ENCODE data around the gene FECH.
"Not testable (repeated sequence)": the region's sequence is repeated elsewhere in the genome, so short reads cannot be mapped to it uniquely, and the experiment has no call there.

The FECH gene

DNA sequence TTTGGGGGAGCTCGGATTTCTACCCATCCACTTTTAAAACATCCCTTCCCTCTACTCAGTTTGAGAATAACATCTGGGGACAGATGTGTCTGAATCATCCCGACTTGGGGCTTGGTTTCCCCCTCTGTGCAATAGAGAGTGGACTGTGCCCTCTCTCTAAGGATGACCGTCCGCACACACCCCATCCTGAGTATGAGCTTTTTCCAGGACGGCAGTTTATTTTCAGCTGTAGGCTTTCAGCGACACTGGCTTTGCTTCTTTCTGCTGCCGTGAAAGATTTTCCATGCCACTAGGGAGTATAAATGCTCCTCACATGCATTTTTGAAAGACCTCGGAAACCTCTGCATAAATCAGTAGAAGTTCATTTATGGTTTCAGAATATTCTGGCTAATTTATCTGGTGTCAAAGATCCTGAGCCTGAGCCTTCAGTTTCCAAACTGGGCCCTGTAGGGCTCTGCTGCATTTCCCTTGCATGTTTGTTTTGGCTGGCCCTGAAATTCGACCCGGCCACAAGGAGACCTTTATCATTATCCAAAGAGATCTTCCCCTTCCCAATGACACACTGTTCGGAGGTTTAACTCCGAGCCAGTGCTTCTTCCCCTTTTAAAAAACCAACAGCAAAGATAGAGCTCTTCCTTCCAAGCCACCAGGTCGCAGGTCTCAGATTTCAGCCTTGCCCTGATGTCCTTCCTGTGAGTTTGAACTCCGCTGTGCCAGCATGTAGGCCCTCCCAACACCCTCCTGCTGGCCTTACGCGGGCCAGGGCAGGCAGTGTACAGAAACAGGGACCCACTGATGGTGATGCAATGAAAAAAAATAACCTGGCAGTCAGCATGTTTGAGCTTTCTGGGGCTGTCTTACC is 53.3 kb downstream of the FECH start:
- DNase-seq (ENCODE audit: low spot score): no peak

DNA sequence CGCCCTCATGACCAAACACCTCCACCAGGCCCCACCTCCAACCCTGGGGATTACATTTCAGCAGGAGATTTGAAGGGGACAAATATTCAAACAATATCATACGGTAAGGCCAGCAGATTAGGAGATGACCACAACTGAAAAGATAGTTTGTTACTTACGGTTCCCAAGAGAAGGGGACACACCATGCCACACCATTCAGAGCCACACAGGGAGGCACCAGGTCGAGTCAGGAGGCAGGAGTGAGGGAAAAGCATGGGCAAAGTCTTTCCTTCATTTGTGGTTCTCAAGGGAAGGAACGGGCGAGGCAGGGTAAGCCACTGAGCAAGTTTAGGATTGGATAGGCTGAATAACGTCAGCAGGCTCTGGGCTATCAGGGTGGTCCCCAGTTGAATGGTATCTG is 57.4 kb downstream of the FECH start:
- DNase-seq (ENCODE audit: low spot score): no peak

DNA sequence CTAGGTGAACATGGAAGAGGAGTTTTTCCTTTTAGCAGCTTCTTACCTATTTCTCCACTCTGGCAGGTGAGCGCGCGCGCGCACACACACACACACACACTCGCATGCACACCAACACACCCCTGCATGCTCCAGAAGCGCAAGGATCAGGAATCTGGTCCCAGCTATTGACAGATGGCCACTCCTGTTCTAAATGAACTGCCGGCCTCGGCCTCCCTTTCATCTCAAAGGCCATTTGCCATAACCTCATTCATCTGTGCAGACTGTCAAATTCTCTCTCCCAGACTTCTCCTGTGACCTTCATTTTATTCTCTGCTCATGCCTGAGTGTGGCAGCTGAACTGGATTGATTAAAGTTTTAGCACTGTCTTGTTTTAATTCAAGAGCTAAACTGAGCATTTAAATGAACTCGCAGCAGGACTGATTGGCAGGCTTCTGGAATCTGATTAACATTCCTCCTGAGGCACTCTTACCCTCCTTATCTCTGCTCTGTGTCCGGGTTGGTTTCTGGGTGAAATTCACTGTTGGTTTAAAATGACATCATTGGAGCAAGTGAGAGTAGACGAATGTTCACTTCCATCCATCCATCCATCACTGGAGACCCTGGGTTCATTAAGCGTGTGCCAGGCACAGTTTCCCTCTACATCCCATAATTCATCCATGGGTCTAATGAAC is 58.8 kb downstream of the FECH start:
- no peak for DNase-seq (ENCODE audit: low spot score)

DNA sequence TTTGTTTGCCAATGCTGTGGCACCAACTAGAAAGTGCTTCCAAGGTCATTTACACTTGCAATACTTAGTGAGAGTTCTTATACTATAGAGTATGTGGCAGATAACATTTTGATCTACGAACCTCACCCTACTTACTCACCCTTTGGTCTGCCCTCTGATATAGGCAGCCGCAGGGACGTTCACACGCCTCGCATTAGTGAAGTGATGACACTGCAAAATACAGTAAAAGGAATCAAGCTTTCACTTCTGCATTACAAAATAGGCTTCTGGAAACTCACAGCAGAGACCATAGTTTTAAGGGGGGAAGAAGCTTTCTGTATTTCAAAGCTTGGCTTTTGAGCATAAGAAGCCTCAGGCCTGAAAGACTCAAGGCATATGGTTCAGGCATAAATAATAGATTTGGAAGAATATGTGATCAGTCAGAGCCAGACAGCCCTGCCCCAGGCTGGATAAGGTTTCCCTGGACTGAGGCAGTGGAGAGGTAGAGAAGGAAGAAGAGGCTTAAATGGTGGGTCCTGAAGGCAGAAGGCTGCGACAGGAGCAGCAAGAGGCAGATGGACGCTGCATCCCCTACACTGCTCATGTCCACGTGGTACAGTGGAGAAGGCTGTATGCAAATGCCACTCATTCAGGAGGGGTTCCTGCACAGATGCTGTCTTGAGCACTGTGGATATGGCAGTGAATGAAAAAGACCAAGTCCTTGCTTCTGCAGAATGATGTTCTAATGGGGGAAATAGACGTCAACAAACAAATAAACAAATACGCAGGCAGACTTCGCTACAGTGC is 63.1 kb downstream of the FECH start:
- no peak for DNase-seq (ENCODE audit: low spot score)

DNA sequence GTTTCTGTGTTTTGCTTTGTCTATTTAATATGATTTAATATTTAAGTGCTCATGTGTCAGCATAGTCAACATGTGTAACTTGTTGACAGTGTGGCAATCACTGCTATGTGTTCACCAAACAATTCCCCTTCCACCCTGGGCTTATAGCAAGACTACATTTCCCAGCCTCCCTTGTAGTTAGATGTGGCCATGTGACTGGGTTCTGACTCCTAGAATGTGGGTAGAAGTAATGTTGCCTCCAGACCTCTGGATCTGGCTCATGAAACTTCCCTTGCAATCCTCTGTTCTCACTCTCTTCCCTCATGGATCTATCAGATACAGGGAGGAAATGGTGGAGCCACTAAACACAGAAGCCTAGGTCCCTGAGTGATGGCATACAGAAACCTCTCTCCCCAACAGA is 64.2 kb downstream of the FECH start:
- DNase-seq (ENCODE audit: low spot score): not testable (repeated sequence)

DNA sequence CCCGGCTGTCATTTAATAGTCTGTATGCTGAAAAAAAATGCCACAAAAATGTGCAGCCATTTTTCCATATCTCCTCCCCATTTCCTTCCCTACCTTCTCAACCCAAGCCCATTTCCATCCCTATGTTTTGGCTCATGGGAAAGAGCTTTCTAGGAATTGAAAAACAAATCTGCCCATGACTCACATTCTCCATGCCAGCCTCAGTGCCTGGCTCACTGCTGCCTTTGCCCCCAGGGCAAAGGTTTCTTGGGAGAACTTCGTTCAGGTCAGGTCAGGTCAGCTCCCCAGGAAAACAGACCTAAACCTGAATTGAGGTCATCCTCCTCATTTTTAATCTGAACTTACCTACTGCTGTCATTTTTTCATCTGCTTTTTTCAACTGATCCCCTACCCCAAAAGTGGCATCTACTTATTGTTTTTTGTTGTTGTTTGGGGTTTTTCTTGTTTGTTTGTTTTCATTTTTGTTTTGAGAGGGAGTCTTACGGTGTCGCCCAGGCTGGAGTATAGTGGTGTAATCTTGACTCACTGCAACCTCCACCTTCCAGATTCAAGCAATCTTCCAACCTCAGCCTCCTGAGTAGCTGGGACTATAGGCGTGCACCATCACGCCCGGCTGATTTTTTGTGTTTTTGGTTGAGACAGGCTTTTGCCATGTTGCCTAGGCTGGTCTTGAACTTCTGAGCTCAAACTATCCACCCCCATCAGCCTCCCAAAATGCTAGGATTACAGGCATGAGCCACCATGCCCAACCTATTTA is 66.7 kb downstream of the FECH start:
- DNase-seq (ENCODE audit: low spot score): no peak

DNA sequence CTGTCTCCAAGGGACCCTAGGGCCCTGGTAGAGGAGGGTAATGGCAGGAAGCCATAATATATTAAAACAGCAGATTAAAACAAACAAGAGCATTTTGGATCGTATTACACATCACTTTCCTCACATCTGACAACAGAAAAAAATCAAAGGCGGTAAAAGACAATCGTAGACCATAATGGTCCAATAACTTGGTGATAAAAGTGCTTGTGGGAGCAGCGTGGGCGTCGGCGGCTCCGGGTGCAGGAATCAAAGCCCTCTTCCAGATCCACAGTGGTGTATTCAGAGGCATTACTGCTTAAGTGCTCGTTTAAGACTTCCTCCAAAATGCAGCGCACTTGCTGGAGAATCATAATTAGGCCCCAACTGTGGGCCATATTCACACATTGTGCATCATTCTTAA is 68.0 kb downstream of the FECH start:
- no peak for DNase-seq (ENCODE audit: low spot score)

DNA sequence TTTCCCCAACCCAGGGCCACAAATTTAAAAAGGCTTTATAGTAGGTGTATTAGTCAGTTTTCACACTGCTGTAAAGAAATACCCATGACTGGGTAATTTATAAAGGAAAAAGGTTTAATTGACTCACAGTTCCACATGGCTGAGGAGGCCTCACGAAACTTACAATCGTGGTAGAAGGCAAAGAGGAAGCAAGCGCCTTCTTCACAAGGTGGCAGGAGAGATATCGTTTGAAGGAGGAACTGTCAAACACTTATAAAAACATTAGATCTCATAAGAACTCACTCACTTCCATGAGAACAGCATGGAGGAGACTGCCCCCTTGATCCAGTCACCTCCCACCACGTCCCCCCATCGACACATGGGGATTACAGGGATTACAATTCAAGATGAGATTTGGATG is 70.4 kb downstream of the FECH start:
- no peak for DNase-seq (ENCODE audit: low spot score)

DNA sequence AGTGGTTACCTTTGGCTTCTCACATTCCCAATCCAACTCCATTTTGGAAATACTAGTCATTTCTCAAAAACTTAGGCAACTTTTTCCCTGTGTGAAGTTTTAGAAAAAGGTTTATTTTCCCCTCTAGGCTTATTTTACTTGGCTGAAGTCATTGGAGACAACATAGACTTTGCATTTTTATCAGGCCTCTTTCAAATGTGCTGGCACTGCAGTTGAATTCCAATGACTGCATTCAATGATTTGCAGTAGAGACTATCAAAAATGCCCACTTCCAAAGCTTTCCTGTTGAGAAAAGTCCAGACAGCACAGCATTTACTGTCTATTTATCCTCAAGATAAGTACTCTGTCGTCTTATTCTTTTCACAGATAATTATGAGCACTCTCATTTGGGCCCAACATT is 81.3 kb downstream of the FECH start:
- DNase-seq (ENCODE audit: low spot score): no peak

DNA sequence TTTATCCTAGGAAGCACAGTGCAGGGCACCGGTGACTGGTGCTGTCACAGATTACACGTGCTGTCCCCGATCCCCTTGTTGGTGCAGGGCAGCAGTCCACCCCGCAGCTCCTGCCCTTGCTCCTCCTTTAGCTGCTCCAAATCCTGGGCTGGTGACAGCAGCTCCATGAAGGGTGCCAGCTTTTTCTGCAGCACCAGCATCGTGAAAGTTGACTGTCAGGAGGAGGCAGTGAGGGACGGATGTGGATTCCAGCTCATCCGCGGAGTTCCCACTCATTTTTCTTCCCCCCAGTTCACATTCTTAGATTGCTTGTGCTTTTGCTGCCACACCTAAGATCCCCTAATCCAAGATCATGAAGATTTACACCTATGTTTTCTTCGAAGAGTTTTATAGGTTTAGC is 83.9 kb downstream of the FECH start:
- DNase-seq (ENCODE audit: low spot score): no peak

DNA sequence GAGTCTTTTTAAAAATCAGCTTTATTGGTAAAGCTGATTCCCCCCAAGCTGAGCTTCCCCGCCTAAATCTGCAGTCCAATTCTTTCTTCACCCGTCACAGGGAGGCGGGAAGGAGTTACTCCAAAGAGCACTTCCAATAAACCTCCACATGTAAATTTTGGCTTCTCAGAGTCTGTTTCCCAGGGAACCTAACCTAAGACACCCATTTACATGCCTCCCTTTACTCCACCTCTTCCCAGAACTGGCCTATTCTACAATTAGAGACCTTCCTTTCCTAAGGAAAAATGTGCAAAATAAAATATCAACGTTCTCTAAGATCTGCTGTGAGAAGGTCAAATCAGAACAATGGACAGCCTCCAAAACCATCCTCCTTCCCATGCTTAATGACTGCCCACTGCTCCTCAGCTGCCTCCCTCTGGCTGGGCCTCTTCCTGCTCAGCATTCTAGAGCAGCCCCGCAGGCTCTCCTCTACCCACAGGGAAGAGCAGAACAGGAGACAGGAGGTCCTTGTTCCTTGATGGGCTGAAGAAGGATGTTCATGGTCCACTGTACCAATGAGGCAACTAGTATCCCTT is 87.7 kb downstream of the FECH start:
- DNase-seq (ENCODE audit: low spot score): no peak
